HG02678 (cell line): ENCODE results near the gene PSPC1.
"Not testable (repeated sequence)": the region's sequence is repeated elsewhere in the genome, so short reads cannot be mapped to it uniquely, and the experiment has no call there.

ENCODE experiments used
- ATAC-seq: cut with Tn5 transposase; IDR thresholded peaks from one replicate; pipeline ENCODE4 v1.9.1; 2021; ENCODE audit warnings: mild to moderate bottlenecking, moderate library complexity; ENCODE audit not compliant: unreplicated experiment

PSPC1 gene, protein sequence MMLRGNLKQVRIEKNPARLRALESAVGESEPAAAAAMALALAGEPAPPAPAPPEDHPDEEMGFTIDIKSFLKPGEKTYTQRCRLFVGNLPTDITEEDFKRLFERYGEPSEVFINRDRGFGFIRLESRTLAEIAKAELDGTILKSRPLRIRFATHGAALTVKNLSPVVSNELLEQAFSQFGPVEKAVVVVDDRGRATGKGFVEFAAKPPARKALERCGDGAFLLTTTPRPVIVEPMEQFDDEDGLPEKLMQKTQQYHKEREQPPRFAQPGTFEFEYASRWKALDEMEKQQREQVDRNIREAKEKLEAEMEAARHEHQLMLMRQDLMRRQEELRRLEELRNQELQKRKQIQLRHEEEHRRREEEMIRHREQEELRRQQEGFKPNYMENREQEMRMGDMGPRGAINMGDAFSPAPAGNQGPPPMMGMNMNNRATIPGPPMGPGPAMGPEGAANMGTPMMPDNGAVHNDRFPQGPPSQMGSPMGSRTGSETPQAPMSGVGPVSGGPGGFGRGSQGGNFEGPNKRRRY

DNA sequence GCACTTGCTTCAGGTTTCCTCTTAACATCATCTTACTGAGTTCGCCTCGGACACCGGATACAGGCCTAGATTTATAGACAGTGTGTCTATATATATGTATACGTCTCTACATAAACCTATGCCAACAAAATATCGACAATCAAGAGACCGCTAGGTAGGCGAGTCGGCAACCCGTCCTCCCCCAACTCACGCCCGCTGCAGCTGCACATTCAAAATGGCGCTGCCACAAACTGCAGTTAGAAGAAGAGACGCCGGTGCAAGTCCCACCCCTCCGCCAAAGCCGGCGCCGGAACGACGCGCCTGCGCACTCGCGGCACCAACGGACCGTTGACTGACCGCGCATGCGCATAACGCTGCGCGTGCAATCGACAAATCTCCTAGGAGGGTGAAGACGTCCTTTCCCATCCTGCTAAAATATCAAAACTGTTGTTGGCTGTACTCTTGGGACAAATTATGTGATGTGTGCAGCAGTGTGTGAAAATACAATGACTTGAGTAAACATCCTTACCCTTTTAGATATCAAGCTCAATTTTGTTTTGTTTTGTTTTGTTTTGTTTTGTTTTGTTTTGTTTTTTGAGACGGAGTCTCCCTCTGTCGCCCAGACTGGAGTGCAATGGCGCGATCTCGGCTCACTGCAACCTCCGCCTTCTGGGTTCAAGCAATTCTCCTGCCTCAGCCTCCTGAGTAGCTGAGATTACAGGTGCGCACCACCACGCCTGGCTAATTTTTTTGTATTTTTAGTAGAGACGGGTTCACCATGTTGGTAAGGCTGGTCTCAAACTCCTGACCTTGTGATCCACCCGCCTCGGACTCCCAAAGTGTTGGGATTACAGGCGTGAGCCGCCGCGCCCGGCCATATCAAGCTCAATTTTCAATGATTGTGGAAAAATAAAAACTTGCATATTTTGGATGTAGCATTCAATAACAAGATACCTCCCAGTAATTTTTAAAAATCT, at the start of gene PSPC1:
Gene PSPC1 (minus strand): TSS at position 219 of the 956 bp plus-strand sequence. CDS start 188 bp downstream, at position 31.
- ATAC-seq, result peak; percentile 89

DNA sequence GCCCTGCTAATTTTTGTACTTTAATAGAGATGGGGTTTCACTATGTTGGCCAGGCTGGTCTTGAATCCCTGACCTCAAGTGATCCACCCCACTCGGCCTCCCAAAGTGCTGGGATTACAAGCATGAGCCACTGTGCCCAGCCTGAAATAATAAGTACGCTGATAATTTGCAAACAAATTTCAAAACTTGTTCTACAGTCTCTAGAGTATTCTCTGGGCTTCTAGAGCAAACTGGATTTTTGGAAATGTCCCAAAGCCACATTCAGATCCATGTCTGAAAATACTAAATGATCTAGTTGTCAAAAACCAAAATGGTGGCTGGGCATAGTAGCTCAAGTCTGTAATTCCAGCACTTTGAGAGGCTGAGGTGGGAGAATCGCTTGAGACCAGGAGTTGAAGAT, 39.9 kb upstream of the PSPC1 start:
- ATAC-seq, result no peak

DNA sequence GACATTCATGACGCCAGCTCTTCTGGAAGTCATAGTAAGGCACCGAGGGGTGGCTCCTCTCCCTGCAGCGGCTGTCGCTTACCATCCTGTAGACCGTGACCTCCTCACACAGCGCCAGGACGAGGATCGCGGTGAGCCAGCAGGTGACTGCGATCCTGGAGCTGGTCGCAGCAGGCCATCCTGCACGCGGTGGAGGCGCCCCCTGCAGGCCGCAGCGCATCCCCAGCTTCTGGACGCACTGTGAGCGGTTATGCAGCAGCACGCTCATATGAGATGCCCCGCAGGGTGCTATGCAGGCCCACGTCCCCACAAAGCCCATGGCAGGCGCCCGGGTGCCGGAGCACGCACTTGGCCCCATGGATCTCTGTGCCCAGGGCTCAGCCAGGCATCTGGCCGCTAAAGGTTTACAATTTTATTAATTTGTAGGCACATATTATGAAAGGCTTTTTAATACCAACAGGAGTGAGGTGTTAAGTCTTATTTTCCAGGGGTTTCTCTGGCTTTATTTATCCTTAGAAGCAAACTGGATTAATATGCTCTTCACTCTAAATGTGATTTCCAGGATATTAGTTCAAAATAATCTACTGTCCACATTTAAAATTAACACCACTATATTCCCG, 35.6 kb upstream of the PSPC1 start:
- ATAC-seq, result no peak

DNA sequence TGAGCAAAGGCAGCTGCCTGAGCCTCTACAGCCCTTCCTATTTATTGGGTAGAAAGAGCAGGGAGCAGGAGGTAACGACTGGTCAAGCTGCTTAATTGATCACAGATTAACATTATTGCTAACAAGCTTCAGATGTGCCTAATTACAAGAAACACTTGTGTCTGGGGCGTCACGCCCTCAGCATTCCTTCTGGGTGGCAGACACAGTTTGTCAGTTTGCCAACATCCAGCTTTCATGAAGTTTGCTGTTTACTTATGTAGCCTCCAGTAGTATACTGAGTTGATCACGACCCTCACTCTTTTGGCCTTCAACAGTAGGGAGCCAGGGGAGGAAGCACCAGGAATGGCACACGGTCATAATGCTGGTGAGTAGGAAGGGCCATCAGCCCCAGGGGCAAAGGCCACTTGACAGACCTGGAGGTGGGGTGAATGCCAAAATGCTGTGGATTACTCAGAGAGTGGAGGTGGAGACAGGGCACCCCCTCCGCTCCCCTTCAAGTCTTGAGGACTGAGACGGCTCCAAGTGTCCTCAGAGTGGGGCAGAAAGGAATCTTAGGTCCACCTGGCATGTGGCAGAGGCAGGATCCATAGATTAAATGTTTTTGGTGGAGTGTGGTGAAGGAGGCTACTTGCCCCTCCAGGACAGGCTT, 34.9 kb upstream of the PSPC1 start:
- ATAC-seq, result no peak

DNA sequence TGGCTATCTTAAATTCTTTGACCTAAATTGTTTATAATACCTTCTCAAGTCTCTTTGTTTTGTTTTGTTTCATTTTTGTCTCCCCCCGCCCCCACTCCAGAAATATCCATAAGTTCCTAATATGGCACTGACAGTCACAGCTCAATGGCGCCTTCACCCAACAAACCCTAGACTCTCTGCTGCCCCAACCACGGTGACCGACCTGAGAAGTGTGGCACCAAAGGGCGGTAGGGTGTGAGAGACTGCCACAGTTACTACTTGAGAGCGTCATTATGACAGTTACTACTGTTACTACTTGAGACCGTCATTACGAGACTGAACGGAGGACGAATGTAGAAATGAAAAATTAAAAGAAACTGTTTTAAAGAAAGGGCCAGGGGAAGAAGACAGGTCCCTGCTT, 34.4 kb upstream of the PSPC1 start:
- ATAC-seq, result no peak

DNA sequence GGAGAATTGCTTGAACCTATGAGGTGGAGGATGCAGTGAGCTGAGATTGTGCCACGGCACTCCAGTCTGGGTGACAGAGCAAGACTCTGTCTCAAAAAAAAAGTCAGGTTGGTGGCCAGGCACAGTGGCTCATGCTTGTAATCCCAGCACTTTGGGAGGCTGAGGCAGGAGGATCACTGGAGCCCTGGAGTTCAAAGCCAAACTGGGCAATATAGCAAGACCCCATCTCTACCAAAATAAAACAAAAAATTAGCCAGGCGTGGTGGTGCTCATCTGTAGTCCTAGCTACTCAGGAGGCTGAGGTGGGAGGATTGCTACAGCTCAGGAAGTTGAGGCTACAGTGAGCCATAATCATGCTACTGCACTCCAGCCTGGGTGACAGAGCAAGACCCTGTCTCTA, 33.1 kb upstream of the PSPC1 start:
- not testable (repeated sequence) for ATAC-seq

DNA sequence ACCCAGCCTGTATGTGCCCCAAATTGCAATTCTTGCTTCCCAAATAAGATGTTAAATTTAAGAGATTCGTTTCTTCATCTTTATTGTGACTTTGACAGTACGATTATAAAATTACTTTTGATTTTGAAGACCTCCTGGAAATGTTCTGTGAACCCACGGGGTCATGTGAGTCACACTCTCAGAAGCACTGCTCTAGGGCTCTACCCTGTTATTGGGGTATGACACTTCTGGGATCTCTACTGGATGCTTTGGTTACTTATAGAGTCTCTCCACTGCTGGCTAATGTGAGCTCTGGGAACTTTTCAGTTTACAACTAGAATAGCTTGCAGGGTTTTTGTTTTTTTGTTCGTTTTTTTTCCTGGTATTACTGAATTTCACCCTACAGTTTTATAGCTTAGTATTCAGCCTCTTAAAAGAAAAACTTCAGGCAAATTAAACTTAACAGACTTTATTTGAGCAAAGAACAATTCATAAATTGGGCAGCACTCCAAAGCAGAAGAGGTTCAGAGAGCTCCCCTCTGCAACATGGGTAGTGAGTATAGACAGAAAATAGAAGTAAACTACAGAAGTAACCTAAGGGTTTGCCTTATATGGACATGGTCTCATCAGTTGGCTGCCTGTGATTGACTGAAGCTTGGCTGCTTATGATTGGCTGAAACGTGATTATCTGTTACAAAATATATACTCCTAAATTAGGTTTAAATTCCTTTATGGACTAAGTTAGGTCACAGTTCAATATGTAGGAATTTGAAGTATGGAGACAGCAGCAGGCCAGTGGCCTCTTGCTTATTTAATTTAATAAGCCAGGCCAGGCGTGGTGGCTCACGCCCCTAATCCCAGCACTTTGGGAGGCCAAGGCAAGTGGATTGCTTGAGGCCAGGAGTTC, 28.5 kb upstream of the PSPC1 start:
- ATAC-seq, result no peak

DNA sequence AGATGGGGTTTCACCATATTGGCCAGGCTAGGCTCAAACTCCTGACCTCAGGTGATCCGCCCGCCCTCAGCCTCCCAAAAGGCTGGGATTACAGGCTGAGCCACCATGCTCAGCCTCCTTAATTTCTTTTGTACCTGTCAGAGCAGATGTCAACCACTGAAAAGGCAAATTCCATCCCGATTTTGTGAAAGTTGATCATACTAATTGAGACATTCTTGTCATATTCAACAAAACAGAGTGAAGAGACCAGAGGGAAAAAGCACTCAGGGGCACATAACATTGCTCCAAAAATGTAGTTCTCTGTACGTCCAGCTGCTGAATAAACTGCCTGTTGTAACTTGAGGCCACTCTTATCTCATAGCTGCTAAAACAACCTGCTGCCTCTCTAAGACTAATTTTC, 27.4 kb upstream of the PSPC1 start:
- ATAC-seq, result no peak

DNA sequence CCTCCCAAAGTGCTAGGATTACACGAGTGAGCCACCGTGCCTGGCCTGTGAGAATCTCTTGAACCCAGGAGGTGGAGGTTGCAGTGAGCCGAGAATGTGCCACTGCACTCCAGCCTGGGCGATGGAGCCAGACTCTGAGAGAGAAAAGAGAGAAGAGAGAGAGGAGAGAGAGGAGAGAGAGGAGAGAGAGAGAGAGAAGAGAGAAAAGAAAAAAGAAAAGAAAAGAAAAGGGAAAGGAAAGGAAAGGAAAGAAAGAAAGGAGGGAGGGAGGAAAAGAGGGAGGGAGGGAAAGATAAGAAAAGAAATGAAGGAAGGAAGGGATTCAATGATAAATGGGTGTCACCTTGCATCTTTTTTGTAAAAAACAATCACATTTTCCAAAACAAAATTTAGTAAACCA, 23.0 kb upstream of the PSPC1 start:
- ATAC-seq, result no peak

DNA sequence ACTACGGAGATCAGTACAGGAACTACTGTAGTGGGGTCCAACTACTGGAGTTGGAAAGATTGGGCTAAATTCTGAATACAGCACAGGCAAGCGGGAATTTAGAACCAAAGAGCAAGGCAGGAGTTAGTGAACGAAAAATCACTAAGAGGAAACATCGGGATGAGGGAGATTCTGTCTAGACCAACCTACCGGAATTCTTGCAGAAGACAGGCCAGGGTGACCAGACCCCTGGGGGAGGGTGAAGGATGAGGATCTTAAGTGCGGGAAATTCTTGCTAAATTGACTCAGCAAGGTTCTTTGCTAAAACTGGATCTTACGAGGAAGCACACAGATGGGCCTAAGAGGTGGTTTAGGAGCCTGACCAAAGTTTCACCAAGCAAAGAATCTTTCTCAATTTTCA, 13.2 kb upstream of the PSPC1 start:
- ATAC-seq, result no peak

DNA sequence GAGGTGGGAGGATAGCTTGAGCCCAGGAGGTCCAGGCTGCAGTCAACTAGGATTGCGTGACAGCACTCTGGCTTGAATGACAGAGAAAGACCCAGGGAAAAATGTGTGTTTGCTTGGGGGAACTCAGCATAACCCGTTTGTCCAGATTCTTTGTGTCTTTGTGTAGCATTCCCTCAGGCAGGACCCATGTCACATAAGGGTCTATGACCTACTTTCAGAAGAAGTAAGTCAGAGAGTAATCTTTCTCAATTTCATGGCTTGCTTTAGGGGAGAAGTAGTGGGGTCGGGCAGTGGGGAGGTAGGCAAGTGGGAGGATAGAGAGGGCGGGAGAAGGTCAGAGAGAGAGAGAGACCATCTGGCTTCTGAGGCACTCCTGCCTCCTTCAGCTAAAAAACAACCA, 11.9 kb upstream of the PSPC1 start:
- ATAC-seq, result no peak

DNA sequence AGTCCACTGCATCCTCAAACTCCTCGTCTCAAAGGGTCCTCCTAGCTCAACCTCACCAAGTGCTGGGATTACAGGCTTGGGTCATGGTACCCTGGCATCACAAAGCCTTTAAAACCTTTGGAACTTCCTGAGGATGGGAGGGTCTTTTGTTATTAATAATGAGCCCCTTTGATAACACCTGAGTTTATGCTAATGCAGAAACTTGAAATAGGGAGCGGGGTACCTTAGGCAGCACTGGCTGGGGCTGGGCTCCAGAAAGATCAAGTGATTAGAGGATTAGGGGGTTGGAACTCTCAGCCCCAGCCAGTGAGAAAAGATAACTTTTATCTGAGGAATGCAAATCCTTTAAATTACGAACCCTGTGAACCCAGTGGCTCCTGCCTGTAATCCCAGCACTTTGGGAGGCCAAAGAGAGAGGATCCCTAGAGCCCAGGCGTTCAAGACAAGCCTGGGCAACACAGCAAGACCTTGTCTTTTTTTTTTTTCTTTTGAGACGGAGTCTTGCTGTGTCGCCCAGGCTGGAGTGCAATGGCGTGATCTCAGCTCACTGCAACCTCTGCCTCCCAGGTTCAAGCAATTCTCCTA, 9.3 kb upstream of the PSPC1 start:
- ATAC-seq, result no peak

DNA sequence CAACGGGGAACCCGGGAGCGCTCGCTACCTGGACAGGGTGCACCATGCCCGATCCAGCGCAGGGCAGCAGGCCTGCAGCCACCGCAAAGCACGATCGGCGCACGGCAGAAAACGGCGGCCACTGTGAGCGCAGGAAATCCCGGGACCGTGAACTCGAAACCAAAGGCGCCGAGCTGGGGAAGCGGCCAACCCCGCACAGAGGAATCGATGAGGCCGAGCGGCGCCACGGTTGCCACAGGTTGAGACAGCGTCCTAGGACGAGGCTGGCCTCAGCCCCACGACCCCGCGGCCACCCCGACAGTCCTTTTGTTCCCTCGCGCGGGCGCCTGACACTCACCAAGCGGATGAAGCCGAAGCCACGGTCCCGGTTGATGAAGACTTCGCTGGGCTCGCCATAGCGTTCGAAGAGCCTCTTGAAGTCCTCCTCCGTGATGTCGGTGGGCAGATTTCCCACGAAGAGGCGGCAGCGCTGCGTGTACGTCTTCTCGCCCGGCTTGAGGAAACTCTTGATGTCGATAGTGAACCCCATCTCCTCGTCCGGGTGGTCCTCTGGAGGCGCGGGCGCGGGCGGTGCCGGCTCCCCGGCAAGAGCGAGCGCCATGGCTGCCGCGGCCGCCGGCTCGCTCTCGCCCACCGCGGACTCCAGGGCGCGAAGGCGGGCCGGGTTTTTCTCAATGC, 557 bp downstream of the PSPC1 start:
- peak; percentile 37 for ATAC-seq

DNA sequence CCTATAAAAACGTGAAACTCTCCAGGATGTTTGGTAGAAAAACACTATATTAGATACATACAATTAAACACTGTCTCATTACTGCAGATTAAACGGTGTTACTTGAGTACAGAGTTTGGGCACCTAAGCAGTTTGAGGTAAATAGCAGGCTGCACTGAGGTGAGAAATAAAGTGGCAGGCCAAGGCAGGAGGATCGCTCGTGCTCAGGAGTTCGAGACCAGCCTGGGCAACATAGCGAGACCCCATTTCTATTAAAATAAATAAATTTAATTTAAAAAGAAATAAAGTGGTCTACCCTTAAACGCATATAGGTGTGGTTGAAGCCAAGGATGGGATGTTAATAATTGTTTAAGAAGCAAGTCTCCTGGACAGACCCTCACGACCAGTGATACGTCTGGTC, 1.2 kb downstream of the PSPC1 start:
- ATAC-seq, result no peak

DNA sequence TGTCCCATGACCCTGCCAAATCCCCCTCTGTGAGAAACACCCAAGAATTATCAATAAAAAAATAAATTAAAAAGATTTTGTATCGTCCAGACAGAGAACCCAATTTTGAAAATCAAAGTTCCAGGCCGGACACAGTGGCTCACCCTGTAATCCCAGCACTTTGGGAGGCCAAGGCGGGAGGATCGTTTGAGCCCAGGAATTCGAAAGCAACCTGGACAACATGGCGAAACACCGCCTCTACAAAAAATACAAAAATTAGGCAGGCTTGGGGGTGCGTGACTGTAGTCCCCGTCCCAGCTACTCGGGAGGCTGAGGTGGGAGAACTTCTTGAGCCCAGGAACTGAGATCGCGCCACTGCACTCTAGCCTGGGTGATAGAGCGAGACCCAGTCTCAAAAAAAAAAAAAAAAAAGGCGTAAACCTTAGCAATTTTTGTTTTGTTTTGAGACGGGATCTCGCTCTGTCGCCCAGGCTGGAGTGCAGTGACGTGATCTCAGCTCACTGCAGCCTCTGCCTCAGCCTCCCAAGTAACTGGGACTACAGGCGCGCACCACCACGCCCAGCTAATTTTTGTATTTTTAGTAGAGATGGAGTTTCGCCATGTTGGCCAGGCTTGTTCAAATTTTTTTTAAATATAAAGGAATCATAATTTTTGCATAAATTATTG, 1.9 kb downstream of the PSPC1 start:
- not testable (repeated sequence) for ATAC-seq

DNA sequence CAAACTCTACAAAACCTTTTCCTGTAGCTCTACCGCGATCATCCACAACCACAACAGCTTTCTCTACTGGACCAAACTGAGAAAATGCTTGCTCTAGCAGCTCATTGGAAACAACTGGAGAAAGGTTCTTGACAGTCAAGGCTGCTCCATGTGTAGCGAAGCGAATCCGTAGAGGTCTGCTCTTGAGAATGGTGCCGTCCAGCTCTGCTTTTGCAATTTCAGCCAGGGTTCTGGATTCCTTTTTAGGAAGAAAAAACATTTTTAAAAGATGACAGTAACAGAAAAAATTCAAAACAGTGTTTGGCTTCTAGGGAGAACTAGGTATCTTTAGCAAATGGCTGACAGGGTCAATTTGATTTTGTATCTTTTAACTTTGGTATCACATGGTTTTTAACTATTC, 10.4 kb downstream of the PSPC1 start:
- ATAC-seq, result no peak

DNA sequence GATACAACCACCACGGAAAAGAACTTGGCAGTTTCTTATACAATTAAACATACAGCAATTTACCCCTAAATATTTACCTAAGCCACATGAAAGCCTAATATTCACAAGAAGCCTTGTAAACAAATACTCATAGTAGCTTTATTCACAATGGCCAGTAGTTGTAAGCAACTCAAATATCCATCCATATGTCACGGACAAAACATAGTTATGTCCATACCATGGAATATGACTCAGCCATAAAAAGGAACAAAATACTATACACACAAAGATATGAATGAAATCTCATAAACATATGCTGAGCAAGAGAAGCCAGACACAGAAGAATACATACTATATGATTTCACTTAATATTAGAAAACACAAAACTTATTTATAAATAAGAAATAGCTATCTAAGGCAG, 12.9 kb downstream of the PSPC1 start:
- ATAC-seq, result no peak

DNA sequence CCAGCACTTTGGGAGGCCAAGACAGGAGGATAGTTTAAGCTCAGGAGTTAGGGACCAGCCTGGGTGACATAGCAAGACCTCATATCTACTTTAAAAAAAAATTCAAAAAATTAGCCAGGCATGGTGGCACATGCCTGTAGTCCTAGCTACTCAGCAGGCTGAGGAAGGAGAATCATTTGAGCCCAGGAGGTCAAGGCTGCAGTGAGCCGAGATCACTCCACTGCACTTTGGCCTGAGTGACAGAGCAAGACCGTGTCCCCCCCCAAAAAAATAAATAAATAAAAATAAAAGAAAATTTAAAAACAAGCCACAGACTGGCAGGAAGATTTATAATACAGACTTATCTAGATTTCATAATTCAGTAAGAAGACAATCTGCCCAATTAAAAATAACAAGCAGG, 14.8 kb downstream of the PSPC1 start:
- ATAC-seq, result no peak
